ENCODE data around the gene SPECC1L. TPM values are rescaled to one million over a fixed set of nuclear protein-coding genes. Genes with fewer than 3 reads are reported as not detected.

SPECC1L gene
- total RNA-seq, 2 donors from 2014 or later, result 39.6 to 63.2 TPM

DNA sequence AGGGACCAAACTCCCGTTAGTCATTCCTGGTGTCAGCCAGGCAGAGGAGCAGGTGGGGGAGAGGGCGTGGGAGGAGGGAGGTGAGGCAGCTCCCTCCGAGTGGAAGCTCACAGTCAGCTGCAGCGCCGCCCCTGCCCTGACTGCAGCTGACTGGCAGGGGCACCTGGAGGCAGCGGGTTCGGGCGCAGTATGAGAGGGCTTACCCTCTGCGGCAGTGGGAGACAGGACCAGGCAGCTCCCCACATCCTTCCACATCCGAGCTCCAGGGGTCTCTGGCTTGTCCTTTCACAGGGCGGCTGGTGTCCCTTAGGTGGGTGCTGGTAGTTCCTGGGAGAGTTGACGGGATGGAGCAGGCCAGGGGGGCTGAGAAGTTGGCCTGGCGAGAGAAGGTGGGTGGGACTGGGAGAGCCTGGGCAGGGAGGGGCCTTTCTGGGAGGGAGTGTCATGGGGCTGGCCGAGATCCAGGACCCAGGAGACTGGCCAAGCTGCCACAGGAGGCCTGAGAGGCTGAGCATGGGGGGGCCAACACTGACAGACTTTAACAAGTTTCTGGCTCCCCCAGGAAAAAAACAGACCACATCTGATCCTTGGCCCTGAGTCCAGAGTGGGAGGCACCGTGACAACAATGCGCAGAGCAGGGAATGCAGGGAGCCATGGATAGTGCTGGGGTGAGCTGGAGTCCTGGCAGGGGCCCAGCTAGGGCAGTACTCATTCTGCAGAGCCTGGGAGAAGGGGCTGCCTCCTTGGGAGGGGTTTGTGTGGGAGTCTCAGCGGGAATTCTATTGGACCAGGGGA, 161.6 kb downstream of the SPECC1L start:
- TF ChIP-seq POLR2AphosphoS5 (IDR thresholded peaks at IDR 0.05), result peak; percentile 15
- TF ChIP-seq, protein P1, sequence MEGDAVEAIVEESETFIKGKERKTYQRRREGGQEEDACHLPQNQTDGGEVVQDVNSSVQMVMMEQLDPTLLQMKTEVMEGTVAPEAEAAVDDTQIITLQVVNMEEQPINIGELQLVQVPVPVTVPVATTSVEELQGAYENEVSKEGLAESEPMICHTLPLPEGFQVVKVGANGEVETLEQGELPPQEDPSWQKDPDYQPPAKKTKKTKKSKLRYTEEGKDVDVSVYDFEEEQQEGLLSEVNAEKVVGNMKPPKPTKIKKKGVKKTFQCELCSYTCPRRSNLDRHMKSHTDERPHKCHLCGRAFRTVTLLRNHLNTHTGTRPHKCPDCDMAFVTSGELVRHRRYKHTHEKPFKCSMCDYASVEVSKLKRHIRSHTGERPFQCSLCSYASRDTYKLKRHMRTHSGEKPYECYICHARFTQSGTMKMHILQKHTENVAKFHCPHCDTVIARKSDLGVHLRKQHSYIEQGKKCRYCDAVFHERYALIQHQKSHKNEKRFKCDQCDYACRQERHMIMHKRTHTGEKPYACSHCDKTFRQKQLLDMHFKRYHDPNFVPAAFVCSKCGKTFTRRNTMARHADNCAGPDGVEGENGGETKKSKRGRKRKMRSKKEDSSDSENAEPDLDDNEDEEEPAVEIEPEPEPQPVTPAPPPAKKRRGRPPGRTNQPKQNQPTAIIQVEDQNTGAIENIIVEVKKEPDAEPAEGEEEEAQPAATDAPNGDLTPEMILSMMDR (IDR thresholded peaks at IDR 0.05), result no peak
- no peak for TF ChIP-seq POLR2A (IDR thresholded peaks at IDR 0.05)
- DNase-seq (ENCODE audit: low spot score), result peak; percentile 62
- no peaks in the 10 kb centered on the region for H3K9me3 ChIP-seq
- 38% methylated on average over 17 of the region's 17 CpGs for WGBS
- H3K27ac ChIP-seq, result peak overlapping the region in 1 of 2 donors; percentile 19
- no peak overlapping the region for H3K4me3 ChIP-seq
- H3K27me3 ChIP-seq (replicated peaks; ENCODE audit: insufficient read depth), result no peaks in the 10 kb centered on the region
- intact Hi-C loops (cut with DNase I), result no loop called here
- no peaks in the 10 kb centered on the region for H3K36me3 ChIP-seq
- H3K4me1 ChIP-seq (replicated peaks), result peaks cover 12% of the 10 kb centered on the region

DNA sequence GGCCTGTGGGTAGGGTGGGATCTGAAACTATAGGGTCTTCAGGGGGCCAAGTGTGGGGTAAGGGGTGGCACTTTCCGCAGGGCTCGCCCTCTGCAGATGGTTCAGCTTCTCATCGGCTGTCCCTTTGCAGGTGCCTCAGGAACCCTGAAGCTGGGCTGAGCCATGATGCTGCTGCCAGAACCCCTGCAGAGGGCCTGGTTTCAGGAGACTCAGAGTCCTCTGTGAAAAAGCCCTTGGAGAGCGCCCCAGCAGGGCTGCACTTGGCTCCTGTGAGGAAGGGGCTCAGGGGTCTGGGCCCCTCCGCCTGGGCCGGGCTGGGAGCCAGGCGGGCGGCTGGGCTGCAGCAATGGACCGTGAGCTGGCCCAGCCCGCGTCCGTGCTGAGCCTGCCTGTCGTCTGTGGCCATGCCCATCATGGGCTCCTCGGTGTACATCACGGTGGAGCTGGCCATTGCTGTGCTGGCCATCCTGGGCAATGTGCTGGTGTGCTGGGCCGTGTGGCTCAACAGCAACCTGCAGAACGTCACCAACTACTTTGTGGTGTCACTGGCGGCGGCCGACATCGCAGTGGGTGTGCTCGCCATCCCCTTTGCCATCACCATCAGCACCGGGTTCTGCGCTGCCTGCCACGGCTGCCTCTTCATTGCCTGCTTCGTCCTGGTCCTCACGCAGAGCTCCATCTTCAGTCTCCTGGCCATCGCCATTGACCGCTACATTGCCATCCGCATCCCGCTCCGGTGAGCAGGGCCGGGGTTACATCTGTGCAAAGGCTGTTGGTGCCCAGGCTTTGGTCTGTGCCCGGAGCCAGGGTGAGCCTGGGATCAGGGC, 162.6 kb downstream of the SPECC1L start:
- no peaks in the 10 kb centered on the region for H3K27me3 ChIP-seq (replicated peaks; ENCODE audit: insufficient read depth)
- intact Hi-C loops (cut with DNase I), result no loop called here
- H3K36me3 ChIP-seq, result no peaks in the 10 kb centered on the region
- no peaks in the 10 kb centered on the region for H3K9me3 ChIP-seq
- DNase-seq (ENCODE audit: low spot score), result no peak
- H3K4me1 ChIP-seq (replicated peaks), result peaks cover 12% of the 10 kb centered on the region
- H3K27ac ChIP-seq, result no peak overlapping the region
- 89% methylated on average over 34 of the region's 34 CpGs for WGBS
- TF ChIP-seq POLR2A (IDR thresholded peaks at IDR 0.05), result no peak
- H3K4me3 ChIP-seq, result no peak overlapping the region

DNA sequence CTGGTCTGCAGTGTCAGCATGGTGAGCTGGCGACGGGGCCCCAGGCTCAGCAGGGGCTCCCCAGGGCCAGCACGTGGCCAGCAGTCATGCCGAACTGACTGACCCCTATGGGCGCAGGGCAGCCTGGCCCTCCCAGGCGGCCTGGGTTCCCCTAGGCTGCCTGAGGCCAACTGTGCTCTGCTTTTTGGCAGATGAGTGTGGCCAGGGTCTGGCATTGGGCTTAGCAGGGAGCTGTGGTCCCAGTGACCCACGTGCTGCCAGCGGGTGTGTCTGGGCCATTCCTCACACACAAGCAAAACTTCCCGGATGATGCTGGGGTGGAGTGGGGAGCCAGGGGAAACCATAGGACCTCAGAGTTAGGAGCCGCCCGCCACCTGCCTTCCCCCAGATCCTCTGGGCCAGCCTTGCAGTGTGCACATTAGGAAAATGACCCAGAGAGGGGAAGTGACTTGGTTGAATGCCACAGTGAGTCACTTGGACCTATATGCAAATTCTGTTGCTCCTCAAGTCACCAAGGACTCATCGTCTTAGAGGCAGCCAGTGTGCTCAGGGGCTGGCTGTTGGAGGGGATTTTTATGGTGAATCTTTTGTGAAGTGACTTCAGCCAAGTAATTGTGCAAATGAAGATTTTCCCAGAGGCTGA, 163.3 kb downstream of the SPECC1L start:
- intact Hi-C loops (cut with DNase I), result no loop called here
- Histone ChIP-seq H3K4me3 (no peak overlapping the region), H3K4me1 (replicated peaks) (peaks cover 12% of the 10 kb centered on the region), H3K36me3 (no peaks in the 10 kb centered on the region), H3K27me3 (replicated peaks; ENCODE audit: insufficient read depth) (no peaks in the 10 kb centered on the region), H3K9me3 (no peaks in the 10 kb centered on the region), H3K27ac (peak overlapping the region in 1 of 2 donors; percentile 25)
- 85% methylated on average over 12 of the region's 12 CpGs for WGBS
- DNase-seq (ENCODE audit: low spot score), result no peak
- TF ChIP-seq POLR2A (IDR thresholded peaks at IDR 0.05), result no peak
- TF ChIP-seq, protein P1 (IDR thresholded peaks at IDR 0.05), result no peak

- 75% methylated on average over 16 of the region's 16 CpGs for WGBS
- Histone ChIP-seq H3K27ac (peak overlapping the region in 1 of 2 donors; percentile 25), H3K9me3 (no peaks in the 10 kb centered on the region), H3K4me1 (replicated peaks) (peaks cover 12% of the 10 kb centered on the region), H3K36me3 (no peaks in the 10 kb centered on the region), H3K27me3 (replicated peaks; ENCODE audit: insufficient read depth) (no peaks in the 10 kb centered on the region), H3K4me3 (no peak overlapping the region)
- no peak for DNase-seq (ENCODE audit: low spot score)
- TF ChIP-seq, protein P1 (IDR thresholded peaks at IDR 0.05), result no peak
- TF ChIP-seq POLR2AphosphoS5 (IDR thresholded peaks at IDR 0.05), result peak; percentile 8
- intact Hi-C loops (cut with DNase I), result no loop called here
Measured at GRCh38 chr22:24434471-24435322, 164.1 kb downstream of the SPECC1L start.

Measured in prostate gland (tissue), 2 donors.